ENCODE measurements around the gene MAP3K14.

The MAP3K14 gene

GRCh38 chr17:45218895-45219661 lies 97.7 kb downstream of the MAP3K14 start:
- DNase-seq: peak; percentile 74

Measured in NCI-H1092 (cell line).